Retinal pigment epithelial cell (primary cell): ENCODE data around the gene ADAMTSL3.

Source experiments
- DNase-seq: peaks from one replicate; pipeline ENCODE4 v3.0.0-alpha.2; 2010; ENCODE audit warnings: low read depth
- H3K4me3 ChIP-seq: 2 replicates; pipeline ENCODE4 v1.5.1; 2011; ENCODE audit warnings: mild to moderate bottlenecking, low read length, control low read depth, moderate library complexity
- TF ChIP-seq, protein P1 (sequence below): conservative IDR thresholded peaks from 2 replicates; pipeline ENCODE4 v1.5.1; 2011; ENCODE audit warnings: low read depth, low read length, control low read depth, inconsistent platforms

ADAMTSL3 gene

GRCh38 chr15:83992324-83993031 lies 338.6 kb downstream of the ADAMTSL3 start:
- TF ChIP-seq, protein P1, sequence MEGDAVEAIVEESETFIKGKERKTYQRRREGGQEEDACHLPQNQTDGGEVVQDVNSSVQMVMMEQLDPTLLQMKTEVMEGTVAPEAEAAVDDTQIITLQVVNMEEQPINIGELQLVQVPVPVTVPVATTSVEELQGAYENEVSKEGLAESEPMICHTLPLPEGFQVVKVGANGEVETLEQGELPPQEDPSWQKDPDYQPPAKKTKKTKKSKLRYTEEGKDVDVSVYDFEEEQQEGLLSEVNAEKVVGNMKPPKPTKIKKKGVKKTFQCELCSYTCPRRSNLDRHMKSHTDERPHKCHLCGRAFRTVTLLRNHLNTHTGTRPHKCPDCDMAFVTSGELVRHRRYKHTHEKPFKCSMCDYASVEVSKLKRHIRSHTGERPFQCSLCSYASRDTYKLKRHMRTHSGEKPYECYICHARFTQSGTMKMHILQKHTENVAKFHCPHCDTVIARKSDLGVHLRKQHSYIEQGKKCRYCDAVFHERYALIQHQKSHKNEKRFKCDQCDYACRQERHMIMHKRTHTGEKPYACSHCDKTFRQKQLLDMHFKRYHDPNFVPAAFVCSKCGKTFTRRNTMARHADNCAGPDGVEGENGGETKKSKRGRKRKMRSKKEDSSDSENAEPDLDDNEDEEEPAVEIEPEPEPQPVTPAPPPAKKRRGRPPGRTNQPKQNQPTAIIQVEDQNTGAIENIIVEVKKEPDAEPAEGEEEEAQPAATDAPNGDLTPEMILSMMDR: no peak

GRCh38 chr15:83993591-83993990 lies 339.7 kb downstream of the ADAMTSL3 start:
- TF ChIP-seq, protein P1: peak; percentile 16

More at GRCh38 chr15:83992324-83993031, 338.6 kb downstream of the ADAMTSL3 start:
- no peak for DNase-seq
- no peak overlapping the region for H3K4me3 ChIP-seq

DNA sequence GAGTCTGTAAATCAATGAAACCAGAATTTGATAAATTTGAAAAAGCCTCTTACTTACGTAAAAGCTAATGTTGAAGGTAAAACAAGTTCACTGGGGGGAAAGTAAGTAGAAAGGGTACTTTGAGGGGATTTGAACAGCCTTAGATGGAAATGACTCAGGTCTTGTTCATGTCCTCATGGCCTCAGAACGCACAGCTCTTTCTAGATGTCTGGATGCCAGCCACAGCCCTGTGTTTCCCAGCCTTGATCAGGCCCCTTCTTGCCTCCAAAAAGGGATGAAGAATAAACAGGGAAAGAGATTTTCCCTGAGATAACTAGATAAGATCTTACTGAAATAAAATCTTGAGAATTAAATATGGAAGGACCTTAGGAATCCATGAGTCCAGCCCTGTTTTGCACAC lies 344.6 kb downstream of the ADAMTSL3 start:
- no peak overlapping the region for H3K4me3 ChIP-seq
- TF ChIP-seq, protein P1: no peak
- DNase-seq: peak; percentile 8

More at GRCh38 chr15:83993591-83993990, 339.7 kb downstream of the ADAMTSL3 start:
- no peak for DNase-seq
- H3K4me3 ChIP-seq: no peak overlapping the region

DNA sequence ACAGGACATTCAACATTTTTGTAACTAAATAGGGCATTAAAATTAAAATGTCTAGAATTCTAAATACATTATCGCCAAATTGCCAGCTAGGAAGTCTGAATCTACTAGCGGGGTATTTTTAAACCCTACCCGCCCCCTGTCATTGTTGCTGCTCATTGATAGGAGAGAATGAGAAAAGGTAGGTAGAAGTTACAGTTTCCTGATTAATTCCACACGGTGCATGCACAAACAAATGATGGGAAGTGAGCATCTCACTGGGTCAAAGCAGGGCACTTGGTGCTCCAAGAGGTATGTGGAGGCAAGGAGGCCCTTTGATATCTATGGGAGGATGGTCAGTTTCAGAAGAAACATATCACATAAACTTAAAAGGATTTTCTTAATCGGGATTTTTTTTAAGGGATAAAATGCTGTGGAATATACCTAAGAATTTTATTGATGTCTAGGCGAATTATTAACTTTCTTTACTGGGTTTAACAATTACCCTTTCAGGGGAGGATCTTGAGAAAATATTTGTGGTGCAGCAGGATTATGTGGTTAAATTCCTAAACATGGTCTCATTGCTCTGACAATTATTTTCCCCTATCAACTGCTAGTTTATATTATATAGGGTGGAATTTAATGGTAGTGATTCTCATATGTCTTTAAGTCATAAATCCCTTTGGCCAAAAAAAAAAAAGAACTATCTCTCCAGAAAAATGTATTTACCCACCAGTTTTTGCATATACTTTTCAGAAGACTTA lies 345.6 kb downstream of the ADAMTSL3 start:
- TF ChIP-seq, protein P1: no peak
- no peak overlapping the region for H3K4me3 ChIP-seq
- peak; percentile 68 for DNase-seq

DNA sequence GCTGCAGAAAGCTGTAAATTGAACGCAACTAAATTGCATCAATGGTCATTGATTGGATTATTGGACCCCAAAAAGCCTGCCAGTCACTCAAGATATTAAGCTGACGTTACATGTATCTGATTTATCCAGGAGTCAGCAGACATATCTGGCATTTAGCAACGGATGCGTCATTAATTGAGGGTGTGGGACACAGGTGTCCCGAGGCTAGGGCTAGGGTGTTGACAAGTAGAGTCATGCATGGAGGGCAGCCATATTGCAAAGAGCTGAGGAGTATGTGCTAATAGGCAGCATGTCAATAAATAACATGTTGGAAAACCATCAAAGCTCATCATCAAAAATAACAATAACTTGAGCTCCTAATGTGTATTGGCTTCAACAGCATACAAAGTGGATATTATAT lies 347.1 kb downstream of the ADAMTSL3 start:
- H3K4me3 ChIP-seq: no peak overlapping the region
- TF ChIP-seq, protein P1: no peak

GRCh38 chr15:84001655-84002054 lies 347.7 kb downstream of the ADAMTSL3 start:
- TF ChIP-seq, protein P1: no peak
- no peak overlapping the region for H3K4me3 ChIP-seq
- DNase-seq: peak; percentile 14

More for the DNA sequence above, 347.1 kb downstream of the ADAMTSL3 start:
- no peak for DNase-seq
